ENCODE data around the gene LRBA.
"Not testable (repeated sequence)": the region's sequence is repeated elsewhere in the genome, so short reads cannot be mapped to it uniquely, and the experiment has no call there.

The LRBA gene

GRCh38 chr4:151000747-151001429, 14.2 kb downstream of the LRBA start:
- no peak for DNase-seq (ENCODE audit: extremely low read depth, low read depth)
- H3K4me3 ChIP-seq (replicated peaks; ENCODE audit: low read depth, low read length): no peak overlapping the region
- TF ChIP-seq CTCF (IDR thresholded peaks at IDR 0.05; ENCODE audit: low read depth, low read length, missing control alignments): no peak

GRCh38 chr4:150999086-150999485, 16.0 kb downstream of the LRBA start:
- DNase-seq (ENCODE audit: extremely low read depth, low read depth): no peak
- no peak overlapping the region for H3K4me3 ChIP-seq (replicated peaks; ENCODE audit: low read depth, low read length)
- no peak for TF ChIP-seq CTCF (IDR thresholded peaks at IDR 0.05; ENCODE audit: low read depth, low read length, missing control alignments)

GRCh38 chr4:150997141-150997540, 17.9 kb downstream of the LRBA start:
- DNase-seq (ENCODE audit: extremely low read depth, low read depth): no peak
- H3K4me3 ChIP-seq (replicated peaks; ENCODE audit: low read depth, low read length): no peak overlapping the region
- no peak for TF ChIP-seq CTCF (IDR thresholded peaks at IDR 0.05; ENCODE audit: low read depth, low read length, missing control alignments)

- no peak overlapping the region for H3K4me3 ChIP-seq (replicated peaks; ENCODE audit: low read depth, low read length)
- DNase-seq (ENCODE audit: extremely low read depth, low read depth): no peak
- TF ChIP-seq CTCF (IDR thresholded peaks at IDR 0.05; ENCODE audit: low read depth, low read length, missing control alignments): no peak
These were observed 20.4 kb downstream of the LRBA start for GRCh38 chr4:150994721-150995120.

- not testable (repeated sequence) for DNase-seq (ENCODE audit: extremely low read depth, low read depth); H3K4me3 ChIP-seq (replicated peaks; ENCODE audit: low read depth, low read length)
These were observed 21.5 kb downstream of the LRBA start for GRCh38 chr4:150993577-150993976.

- TF ChIP-seq CTCF (IDR thresholded peaks at IDR 0.05; ENCODE audit: low read depth, low read length, missing control alignments): no peak
- DNase-seq (ENCODE audit: extremely low read depth, low read depth): no peak
- no peak overlapping the region for H3K4me3 ChIP-seq (replicated peaks; ENCODE audit: low read depth, low read length)
These were observed 24.1 kb downstream of the LRBA start for GRCh38 chr4:150990993-150991392.

- no peak for TF ChIP-seq CTCF (IDR thresholded peaks at IDR 0.05; ENCODE audit: low read depth, low read length, missing control alignments)
- H3K4me3 ChIP-seq (replicated peaks; ENCODE audit: low read depth, low read length): no peak overlapping the region
- no peak for DNase-seq (ENCODE audit: extremely low read depth, low read depth)
These were observed 24.8 kb downstream of the LRBA start for GRCh38 chr4:150990250-150990649.
